ENCODE measurements around the gene EPB41L4B. TPM values are rescaled to one million over a fixed set of nuclear protein-coding genes. Genes with fewer than 3 reads are reported as not detected.

EPB41L4B gene
- total RNA-seq, 1 experiment from 2014 or later, result 8.1 TPM

DNA sequence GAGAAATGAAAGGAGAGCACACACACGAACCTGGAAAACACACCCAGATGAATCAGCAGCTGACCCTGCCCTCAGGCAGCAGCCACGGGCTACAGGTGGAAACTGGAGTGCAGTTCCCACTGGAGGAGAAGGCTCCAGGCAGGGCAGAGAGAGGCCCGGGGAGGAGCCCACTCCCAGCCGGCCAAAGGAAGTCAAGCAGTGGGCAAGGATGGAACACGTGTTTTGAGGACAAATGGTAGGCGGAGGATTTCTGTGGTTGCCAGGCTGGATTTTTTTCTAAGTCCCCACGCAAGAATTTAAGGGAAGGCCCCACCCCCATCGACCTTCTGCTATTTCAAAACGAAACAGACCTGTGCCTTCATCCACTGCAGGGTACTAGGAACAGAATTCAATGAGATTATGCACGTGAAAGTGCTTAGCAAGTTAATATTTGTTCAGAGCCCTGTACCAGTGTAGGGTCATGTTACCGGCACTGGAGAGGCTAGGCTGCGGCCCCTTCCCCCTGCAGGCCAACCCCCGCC lies 6.8 kb downstream of the EPB41L4B start:
- peak overlapping the region; percentile 59 for H3K4me2 ChIP-seq (ENCODE audit: low read length)
- H3K4me3 ChIP-seq (replicated peaks in 1 of 2; ENCODE audit: low read depth in 1 of 2, low read length in 2 of 2), result no peak overlapping the region
- ChIA-PET CTCF (no interaction called here), RAD21 (ENCODE audit: low non-redundant PET in 1 of 2, low total read pairs in 2 of 2, uncharacterized antibody in 2 of 2, unreplicated experiment in 2 of 2) (no interaction called here), POLR2A (no interaction called here)
- H2AFZ ChIP-seq (ENCODE audit: low read depth, low read length, poor library complexity, severe bottlenecking), result no peak overlapping the region
- intact Hi-C loops (cut with micrococcal nuclease), result no loop called here
- no peak overlapping the region for H3K9ac ChIP-seq (ENCODE audit: low read length)
- no peaks in the 10 kb centered on the region for H4K20me1 ChIP-seq (ENCODE audit: insufficient read depth)
- no TSS peak for BruUV-seq (replicated peaks)
- no peaks in the 10 kb centered on the region for H3K9me2 ChIP-seq (ENCODE audit: insufficient read depth)
- no peak for DNase-seq (ENCODE audit: low read depth, low spot score)
- peaks cover 28 to 82% of the 10 kb centered on the region in 2 experiments for H3K4me1 ChIP-seq (ENCODE audit: control insufficient read depth in 1 of 2, insufficient read depth in 2 of 2, low read length in 2 of 2)
- no peak for TF ChIP-seq EGR1 (IDR thresholded peaks at IDR 0.05; ENCODE audit: low read depth)
- no peak for TF ChIP-seq ELF1 (IDR thresholded peaks at IDR 0.05; ENCODE audit: borderline replicate concordance, low read depth)
- TF ChIP-seq SP1 (IDR thresholded peaks at IDR 0.05; ENCODE audit: low read depth), result no peak
- TF ChIP-seq ZNF274 (IDR thresholded peaks at IDR 0.05; ENCODE audit: low read depth, low read length), result no peak
- no peak for TF ChIP-seq POLR2A (IDR thresholded peaks at IDR 0.05; ENCODE audit: borderline replicate concordance, extremely low read depth, insufficient read depth, insufficient read length)
- no peak for TF ChIP-seq POLR2AphosphoS5 (IDR thresholded peaks at IDR 0.05; ENCODE audit: low read depth, low read length)
- no peak for TF ChIP-seq ATF3 (IDR thresholded peaks at IDR 0.05)
- no peak for TF ChIP-seq ZFX (IDR thresholded peaks at IDR 0.05)
- no peak for TF ChIP-seq EZH2phosphoT487 (IDR thresholded peaks at IDR 0.05; ENCODE audit: borderline replicate concordance)
- TF ChIP-seq CTCF (IDR thresholded peaks at IDR 0.05 in 2 of 3, conservative IDR thresholded peaks at IDR 0.05 in 1 of 3; ENCODE audit: borderline replicate concordance in 1 of 3, insufficient read depth in 1 of 3, low read depth in 2 of 3, low read length in 2 of 3), result no peak
- peaks cover 47% of the 10 kb centered on the region for H3K79me2 ChIP-seq (ENCODE audit: insufficient read depth, low read length)
- no peaks in the 10 kb centered on the region for H3K36me3 ChIP-seq (ENCODE audit: control insufficient read depth in 1 of 2, insufficient read depth in 2 of 2, low read length in 2 of 2)
- ATAC-seq, result no peak
- H3K27me3 ChIP-seq (ENCODE audit: insufficient read depth, low read length), result no peaks in the 10 kb centered on the region
- no peak overlapping the region for H3K27ac ChIP-seq (ENCODE audit: low read depth, low read length)
- H3K9me3 ChIP-seq (ENCODE audit: control insufficient read depth in 1 of 2, insufficient read depth in 1 of 2, low read depth in 1 of 2, low read length in 2 of 2), result no peaks in the 10 kb centered on the region
